IMR-90 (cell line): ENCODE results near the gene AGXT2. TPM values are rescaled to one million over a fixed set of nuclear protein-coding genes. Genes with fewer than 3 reads are reported as not detected.

Experiments used
- ATAC-seq: fragments of 200-7000 bp; cut with Tn5 transposase; 2 replicates; pipeline ENCODE4 v1.9.1; 2020; ENCODE audit warnings: low read depth, mild to moderate bottlenecking, moderate library complexity
- BruUV-seq: library from RNA; stranded (reverse); fragments of 400-500 nt; replicated peaks from 2 replicates; lab custom pipeline; 2021; lab: Mats Ljungman, UMichigan
- CTCF ChIA-PET: fragments of 300-600 bp; formaldehyde crosslinking; extraction: SDS; loops from one replicate; lab custom pipeline; 2021; ENCODE audit warnings: antibody characterized with exemption; lab: Yijun Ruan, JAX
- POLR2A ChIA-PET: fragments of 300-600 bp; sonication (Branson Sonifier 250); formaldehyde crosslinking; loops from one replicate; lab custom pipeline; 2022; ENCODE audit warnings: antibody characterized with exemption; ENCODE audit not compliant: unreplicated experiment; lab: Charles Lee
- DNase-seq: peaks from one replicate; pipeline ENCODE4 v3.0.0; 2013
- H2AFZ ChIP-seq: replicated peaks from 2 replicates; pipeline ENCODE3; 2013; ENCODE audit warnings: low read length, mild to moderate bottlenecking; ENCODE audit not compliant: poor library complexity
- H2AK5ac ChIP-seq: 2 replicates; pipeline ENCODE4 v1.6.1; 2013; ENCODE audit warnings: low read depth, low read length, inconsistent platforms
- H2AK9ac ChIP-seq: replicated peaks from 2 replicates; pipeline ENCODE3; 2013; ENCODE audit warnings: mild to moderate bottlenecking, low read depth, low read length, moderate library complexity; ENCODE audit not compliant: poor library complexity
- H2BK120ac ChIP-seq: 2 replicates; pipeline ENCODE4 v1.6.1; 2013; ENCODE audit warnings: low read depth, low read length, inconsistent platforms
- H2BK15ac ChIP-seq: 3 replicates; pipeline ENCODE4 v1.6.1; 2013; ENCODE audit warnings: low read depth, low read length, inconsistent platforms
- H2BK20ac ChIP-seq: 2 replicates; pipeline ENCODE4 v1.6.1; 2013; ENCODE audit warnings: low read depth, mild to moderate bottlenecking, inconsistent platforms, low read length, moderate library complexity
- H2BK5ac ChIP-seq: 2 replicates; pipeline ENCODE4 v1.6.1; 2013; ENCODE audit warnings: mild to moderate bottlenecking, low read depth, low read length, inconsistent platforms; ENCODE audit not compliant: poor library complexity, severe bottlenecking
- H3K14ac ChIP-seq: replicated peaks from 2 replicates; pipeline ENCODE4 v1.6.1; 2013; ENCODE audit warnings: low read depth, low read length, inconsistent platforms
- H3K18ac ChIP-seq: 2 replicates; pipeline ENCODE4 v1.6.1; 2013; ENCODE audit warnings: low read depth, low read length, control low read depth
- H3K23ac ChIP-seq: 2 replicates; pipeline ENCODE4 v1.6.1; 2013; ENCODE audit warnings: low read depth, low read length, inconsistent platforms
- H3K27ac ChIP-seq: 2 replicates; pipeline ENCODE4 v1.5.1; 2013; ENCODE audit warnings: mild to moderate bottlenecking, control low read depth, low read length; ENCODE audit not compliant: insufficient read depth
- H3K27me3 ChIP-seq: 2 replicates; pipeline ENCODE4 v1.6.1; 2013; ENCODE audit warnings: low read length; ENCODE audit not compliant: control insufficient read depth, insufficient read depth
- H3K36me3 ChIP-seq: 2 replicates; pipeline ENCODE4 v1.6.1; 2013; ENCODE audit warnings: low read length, mixed read lengths; ENCODE audit not compliant: control insufficient read depth, insufficient read depth
- H3K4ac ChIP-seq: 2 replicates; pipeline ENCODE4 v1.6.1; 2013; ENCODE audit warnings: low read depth, low read length, inconsistent platforms
- H3K4me1 ChIP-seq: 2 replicates; pipeline ENCODE4 v1.6.1; 2013; ENCODE audit warnings: low read length, mixed read lengths; ENCODE audit not compliant: control insufficient read depth, insufficient read depth
- H3K4me2 ChIP-seq: 2 replicates; pipeline ENCODE4 v1.6.1; 2013; ENCODE audit warnings: low read depth, mild to moderate bottlenecking, control low read depth, low read length, moderate library complexity
- H3K4me3 ChIP-seq: 2 replicates; pipeline ENCODE4 v1.5.1; 2013; ENCODE audit warnings: low read depth, mild to moderate bottlenecking, control low read depth, low read length, moderate library complexity; ENCODE audit not compliant: insufficient read depth
- H3K56ac ChIP-seq: 2 replicates; pipeline ENCODE4 v1.6.1; 2013; ENCODE audit warnings: low read length, inconsistent platforms; ENCODE audit not compliant: insufficient read depth; ENCODE audit errors: extremely low read depth
- H3K79me1 ChIP-seq, 2 experiments: 2 replicates each; pipeline ENCODE4 v1.6.1; 2013; ENCODE audit warnings: low read length in 2 of 2, inconsistent platforms in 1 of 2, low read depth in 1 of 2
- H3K9ac ChIP-seq: 2 replicates; pipeline ENCODE4 v1.6.1; 2013; ENCODE audit warnings: low read depth, low read length, control low read depth
- H3K9me1 ChIP-seq: 2 replicates; pipeline ENCODE4 v1.6.1; 2013; ENCODE audit warnings: low read length, inconsistent platforms; ENCODE audit not compliant: insufficient read depth
- H3K9me3 ChIP-seq: 2 replicates; pipeline ENCODE4 v1.6.1; 2013; ENCODE audit warnings: low read length; ENCODE audit not compliant: control insufficient read depth, insufficient read depth
- H4K20me1 ChIP-seq: 2 replicates; pipeline ENCODE4 v1.6.1; 2013; ENCODE audit warnings: low read length, inconsistent platforms; ENCODE audit not compliant: insufficient read depth
- H4K5ac ChIP-seq: 2 replicates; pipeline ENCODE4 v1.6.1; 2013; ENCODE audit warnings: mild to moderate bottlenecking, low read depth, low read length, control low read depth
- H4K8ac ChIP-seq, 2 experiments: 2 replicates each; pipeline ENCODE4 v1.6.1; 2013; ENCODE audit warnings: low read depth in 2 of 2, low read length in 2 of 2, control low read depth in 1 of 2, inconsistent platforms in 1 of 2
- H4K91ac ChIP-seq: 2 replicates; pipeline ENCODE4 v1.6.1; 2013; ENCODE audit warnings: low read depth, low read length, inconsistent platforms; ENCODE audit not compliant: insufficient read depth
- BHLHE40 ChIP-seq: fragments of 150-350 bp; IDR thresholded peaks from 2 replicates; pipeline ENCODE4 v1.6.1; 2016; ENCODE audit warnings: mild to moderate bottlenecking, low read depth, low read length
- CEBPB ChIP-seq: IDR thresholded peaks from 2 replicates; pipeline ENCODE4 v1.6.1; 2012; ENCODE audit warnings: low read depth, low read length, improper control_type of control experiment
- CHD1 ChIP-seq: IDR thresholded peaks from 2 replicates; pipeline ENCODE4 v1.6.1; 2012; ENCODE audit warnings: low read depth, low read length, improper control_type of control experiment
- CTCF ChIP-seq: conservative IDR thresholded peaks from 2 replicates; pipeline ENCODE4 v1.5.1; 2012; ENCODE audit warnings: mild to moderate bottlenecking, low read depth, low read length, improper control_type of control experiment
- FOS ChIP-seq: fragments of 150-350 bp; IDR thresholded peaks from 2 replicates; pipeline ENCODE4 v1.6.1; 2016; ENCODE audit warnings: low read depth, low read length
- MAFK ChIP-seq: IDR thresholded peaks from 2 replicates; pipeline ENCODE4 v1.6.1; 2012; ENCODE audit warnings: low read depth, low read length, improper control_type of control experiment
- MAZ ChIP-seq: IDR thresholded peaks from 2 replicates; pipeline ENCODE4 v1.6.1; 2012; ENCODE audit warnings: low read depth, mild to moderate bottlenecking, low read length, improper control_type of control experiment, moderate library complexity, borderline replicate concordance
- MXI1 ChIP-seq: IDR thresholded peaks from 2 replicates; pipeline ENCODE4 v1.6.1; 2012; ENCODE audit warnings: low read depth, mild to moderate bottlenecking, low read length, moderate library complexity, borderline replicate concordance
- NFE2L2 ChIP-seq: fragments of 150-350 bp; IDR thresholded peaks from 2 replicates; pipeline ENCODE4 v1.6.1; 2016; ENCODE audit warnings: low read depth, mild to moderate bottlenecking, low read length
- POLR2A ChIP-seq: IDR thresholded peaks from 2 replicates; pipeline ENCODE4 v1.6.1; 2012; ENCODE audit warnings: mild to moderate bottlenecking, low read depth, low read length
- RAD21 ChIP-seq: IDR thresholded peaks from 2 replicates; pipeline ENCODE4 v1.6.1; 2012; ENCODE audit warnings: low read length, improper control_type of control experiment
- RCOR1 ChIP-seq: IDR thresholded peaks from 2 replicates; pipeline ENCODE4 v1.6.1; 2012; ENCODE audit warnings: mild to moderate bottlenecking, low read length, improper control_type of control experiment; ENCODE audit not compliant: insufficient replicate concordance
- RFX5 ChIP-seq: IDR thresholded peaks from 2 replicates; pipeline ENCODE4 v1.8.0; 2012; ENCODE audit warnings: low read depth, mild to moderate bottlenecking, low read length, moderate library complexity
- SMC3 ChIP-seq: fragments of 150-350 bp; IDR thresholded peaks from 2 replicates; pipeline ENCODE4 v1.6.1; 2016; ENCODE audit warnings: low read depth, mild to moderate bottlenecking, antibody characterized with exemption, low read length, moderate library complexity
- USF2 ChIP-seq: fragments of 150-350 bp; IDR thresholded peaks from 2 replicates; pipeline ENCODE4 v1.6.1; 2017; ENCODE audit warnings: mild to moderate bottlenecking, antibody characterized with exemption, low read length, low read depth
- WGBS, 2 experiments: methylation state at CpG; one replicate each; pipeline versions ENCODE4 v1.1.5 to v1.1.7; 2013; ENCODE audit warnings: missing lambda C conversion rate in 2 of 2; ENCODE audit not compliant: insufficient read length in 1 of 2; ENCODE audit errors: extremely low coverage in 2 of 2; 5-methylcytosine and 5-hydroxymethylcytosine counted together
- dilution Hi-C: fragments of 300-500 bp; cut with HindIII; formaldehyde crosslinking; loops from one replicate; pipeline ENCODE4 v1.14.3; 2018; ENCODE audit warnings: low sequenced_read_pairs; ENCODE audit not compliant: unreplicated experiment
- in situ Hi-C: fragments of 300-500 bp; cut with MboI; formaldehyde crosslinking; loops from 3 replicates; pipeline ENCODE4 v1.14.3; 2019; ENCODE audit warnings: low sequenced_read_pairs, inconsistent platforms, mixed read lengths
- intact Hi-C: fragments of 100-400 bp; cut with micrococcal nuclease; formaldehyde crosslinking; loops from 2 replicates; pipeline ENCODE4 v1.10.0; 2022
- polyA plus RNA-seq, 3 experiments: library from polyadenylated mRNA; depleted of rRNA; stranded (reverse); fragments of >200 nt; gene quantifications; 2 replicates each; pipeline ENCODE4 v1.2.3, GENCODE V29; 2012; ENCODE audit warnings: low replicate concordance in 1 of 3
- total RNA-seq: library from RNA; depleted of rRNA; stranded (reverse); fragments of >200 nt; gene quantifications from 2 replicates; pipeline ENCODE4 v1.2.3, GENCODE V29; 2012
- TF ChIP-seq, protein P1 (sequence below): fragments of 150-350 bp; IDR thresholded peaks from 2 replicates; pipeline ENCODE4 v1.6.1; 2016; ENCODE audit warnings: low read depth, mild to moderate bottlenecking, low read length, moderate library complexity, borderline replicate concordance

Gene AGXT2
- total and polyA plus RNA-seq, 2 of the 4 experiments (the other 2 are of a cell fraction), result not detected

DNA sequence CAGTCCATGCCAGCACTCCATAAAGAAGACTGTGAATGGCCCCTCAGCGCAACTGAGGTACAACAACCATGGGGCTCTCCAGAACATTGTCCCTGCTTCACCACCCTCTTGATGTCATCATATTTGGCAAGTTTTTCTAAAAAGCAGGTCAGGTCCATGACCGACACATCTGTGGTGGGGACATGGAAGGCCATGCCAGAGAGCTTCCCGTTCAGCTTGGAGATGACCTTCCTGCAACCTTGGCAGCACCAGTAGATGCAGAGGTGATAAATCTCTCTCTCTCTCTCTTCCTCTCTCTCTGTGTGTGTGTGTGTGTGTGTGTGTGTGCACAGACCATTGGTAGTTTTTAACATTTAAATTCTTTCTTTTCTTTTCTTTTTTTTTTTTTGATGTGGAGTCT, 35.4 kb upstream of the AGXT2 start:
- TF ChIP-seq BHLHE40 (no peak), USF2 (no peak), MAFK (no peak), CTCF (no peak), RCOR1 (no peak), CEBPB (no peak), MAZ (no peak), FOS (no peak), RFX5 (no peak), SMC3 (no peak), POLR2A (no peak), CHD1 (no peak), NFE2L2 (no peak), RAD21 (no peak), MXI1 (no peak)
- TF ChIP-seq, protein P1, sequence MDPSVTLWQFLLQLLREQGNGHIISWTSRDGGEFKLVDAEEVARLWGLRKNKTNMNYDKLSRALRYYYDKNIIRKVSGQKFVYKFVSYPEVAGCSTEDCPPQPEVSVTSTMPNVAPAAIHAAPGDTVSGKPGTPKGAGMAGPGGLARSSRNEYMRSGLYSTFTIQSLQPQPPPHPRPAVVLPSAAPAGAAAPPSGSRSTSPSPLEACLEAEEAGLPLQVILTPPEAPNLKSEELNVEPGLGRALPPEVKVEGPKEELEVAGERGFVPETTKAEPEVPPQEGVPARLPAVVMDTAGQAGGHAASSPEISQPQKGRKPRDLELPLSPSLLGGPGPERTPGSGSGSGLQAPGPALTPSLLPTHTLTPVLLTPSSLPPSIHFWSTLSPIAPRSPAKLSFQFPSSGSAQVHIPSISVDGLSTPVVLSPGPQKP, result no peak
- H2BK15ac ChIP-seq, result no peak overlapping the region
- H3K14ac ChIP-seq, result no peak overlapping the region
- H3K18ac ChIP-seq, result no peak overlapping the region
- H4K20me1 ChIP-seq, result no peaks in the 10 kb centered on the region
- H3K9me3 ChIP-seq, result no peaks in the 10 kb centered on the region
- H2BK20ac ChIP-seq, result no peak overlapping the region
- H3K27ac ChIP-seq, result no peak overlapping the region
- no peaks in the 10 kb centered on the region for H3K79me1 ChIP-seq
- no peak overlapping the region for H2AFZ ChIP-seq
- POLR2A ChIA-PET, result no interaction called here
- no peak overlapping the region for H2BK120ac ChIP-seq
- peaks cover 4% of the 10 kb centered on the region; the same call in 1 of the 2 replicates for H3K4me1 ChIP-seq
- H2AK9ac ChIP-seq, result no peak overlapping the region
- ATAC-seq (no peak), DNase-seq (no peak)
- BruUV-seq, result no TSS peak
- H3K56ac ChIP-seq, result no peak overlapping the region
- WGBS, 2 experiments, result 83% methylated on average over 1 of the region's 3 CpGs; no CpG with 5 or more reads in 1 of the 2 experiments
- dilution Hi-C loops (no loop called here), in situ Hi-C loops (loop anchor here (25.0 kb wide), 1 partner anchor 529 kb away; the partner anchor contains the start of gene SPEF2), intact Hi-C loops (loop anchor here (10.0 kb wide), 2 partner anchors 352 to 702 kb away; no protein-coding TSS in a partner anchor)
- H3K27me3 ChIP-seq, result peaks cover 15% of the 10 kb centered on the region
- no peaks in the 10 kb centered on the region for H3K9me1 ChIP-seq
- H2AK5ac ChIP-seq, result no peak overlapping the region
- no peak overlapping the region for H3K4me2 ChIP-seq
- no peak overlapping the region for H3K4me3 ChIP-seq
- H2BK5ac ChIP-seq, result no peak overlapping the region
- CTCF ChIA-PET, result no interaction called here
- no peaks in the 10 kb centered on the region for H3K36me3 ChIP-seq
- H3K23ac ChIP-seq, result no peak overlapping the region
- H3K9ac ChIP-seq, result no peak overlapping the region
- H4K8ac ChIP-seq, result no peak overlapping the region
- no peak overlapping the region for H4K91ac ChIP-seq
- no peak overlapping the region for H4K5ac ChIP-seq
- H3K4ac ChIP-seq, result no peak overlapping the region
